ENCODE results near the gene KPNA2. TPM values are rescaled to one million over a fixed set of nuclear protein-coding genes. Genes with fewer than 3 reads are reported as not detected.

The KPNA2 gene
- total and polyA plus RNA-seq, 9 of the 15 experiments (the other 6 are each of a cell fraction or from before 2014, with no cell fraction given): 132 to 984 (median 241) TPM

DNA sequence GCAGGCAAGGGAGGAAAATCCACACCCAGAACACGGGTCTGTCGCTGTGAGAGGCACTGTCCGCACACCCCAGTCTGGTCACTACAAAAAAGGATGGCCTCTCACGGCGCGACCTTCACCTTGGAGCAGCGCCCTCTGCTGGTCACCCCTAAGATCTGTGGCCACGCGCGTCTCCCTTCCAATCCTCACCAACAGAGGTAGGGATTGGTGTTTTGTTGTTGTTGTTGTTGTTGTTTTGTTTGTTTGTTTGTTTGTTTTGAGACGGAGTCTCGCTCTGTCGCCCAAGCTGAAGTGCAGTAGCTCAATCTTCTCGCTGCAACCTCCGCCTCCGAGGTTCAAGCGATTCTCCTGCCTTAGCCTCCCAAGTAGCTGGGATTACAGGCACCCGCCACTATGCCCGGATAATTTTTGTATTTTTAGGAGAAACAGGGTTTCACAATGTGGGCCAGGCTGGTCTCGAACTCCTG lies 24.3 kb upstream of the KPNA2 start (continued):
- TF ChIP-seq REST (IDR thresholded peaks at IDR 0.05; ENCODE audit: borderline replicate concordance): peak; percentile 45; the same call in 1 of the 2 replicates
- TF ChIP-seq REST (CRISPR knock-in tag; IDR thresholded peaks at IDR 0.05; ENCODE audit: low read depth): no peak
- peak; percentile 39 for TF ChIP-seq ARID1B (IDR thresholded peaks at IDR 0.05)
- no peak for TF ChIP-seq ZNF140 (CRISPR knock-in tag; IDR thresholded peaks at IDR 0.05)
- TF ChIP-seq POLR2H (tag; IDR thresholded peaks at IDR 0.05; ENCODE audit: low read depth): no peak
- no peak for TF ChIP-seq KLF10 (CRISPR knock-in tag; IDR thresholded peaks at IDR 0.05)
- TF ChIP-seq, protein P1, sequence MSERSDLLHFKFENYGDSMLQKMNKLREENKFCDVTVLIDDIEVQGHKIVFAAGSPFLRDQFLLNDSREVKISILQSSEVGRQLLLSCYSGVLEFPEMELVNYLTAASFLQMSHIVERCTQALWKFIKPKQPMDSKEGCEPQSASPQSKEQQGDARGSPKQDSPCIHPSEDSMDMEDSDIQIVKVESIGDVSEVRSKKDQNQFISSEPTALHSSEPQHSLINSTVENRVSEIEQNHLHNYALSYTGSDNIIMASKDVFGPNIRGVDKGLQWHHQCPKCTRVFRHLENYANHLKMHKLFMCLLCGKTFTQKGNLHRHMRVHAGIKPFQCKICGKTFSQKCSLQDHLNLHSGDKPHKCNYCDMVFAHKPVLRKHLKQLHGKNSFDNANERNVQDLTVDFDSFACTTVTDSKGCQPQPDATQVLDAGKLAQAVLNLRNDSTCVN (CRISPR knock-in tag; IDR thresholded peaks at IDR 0.05): 0 out of 2 replicates have a peak, but pooled peaks have one; percentile 28
- TF ChIP-seq TRIM28 (IDR thresholded peaks at IDR 0.05): peak; percentile 73; the same call in 1 of the 2 replicates
- no peak for TF ChIP-seq MYNN (IDR thresholded peaks at IDR 0.05)
- TF ChIP-seq MYNN (CRISPR knock-in tag; IDR thresholded peaks at IDR 0.05): no peak
- TF ChIP-seq, protein P2, sequence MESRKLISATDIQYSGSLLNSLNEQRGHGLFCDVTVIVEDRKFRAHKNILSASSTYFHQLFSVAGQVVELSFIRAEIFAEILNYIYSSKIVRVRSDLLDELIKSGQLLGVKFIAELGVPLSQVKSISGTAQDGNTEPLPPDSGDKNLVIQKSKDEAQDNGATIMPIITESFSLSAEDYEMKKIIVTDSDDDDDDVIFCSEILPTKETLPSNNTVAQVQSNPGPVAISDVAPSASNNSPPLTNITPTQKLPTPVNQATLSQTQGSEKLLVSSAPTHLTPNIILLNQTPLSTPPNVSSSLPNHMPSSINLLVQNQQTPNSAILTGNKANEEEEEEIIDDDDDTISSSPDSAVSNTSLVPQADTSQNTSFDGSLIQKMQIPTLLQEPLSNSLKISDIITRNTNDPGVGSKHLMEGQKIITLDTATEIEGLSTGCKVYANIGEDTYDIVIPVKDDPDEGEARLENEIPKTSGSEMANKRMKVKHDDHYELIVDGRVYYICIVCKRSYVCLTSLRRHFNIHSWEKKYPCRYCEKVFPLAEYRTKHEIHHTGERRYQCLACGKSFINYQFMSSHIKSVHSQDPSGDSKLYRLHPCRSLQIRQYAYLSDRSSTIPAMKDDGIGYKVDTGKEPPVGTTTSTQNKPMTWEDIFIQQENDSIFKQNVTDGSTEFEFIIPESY (CRISPR knock-in tag; IDR thresholded peaks at IDR 0.05): peak; percentile 76

All from K562 (cell line).